Epithelial cell of proximal tubule (primary cell): ENCODE data around the gene ETFA. TPM values are rescaled to one million over a fixed set of nuclear protein-coding genes. Genes with fewer than 3 reads are reported as not detected.
A peak's percentile ranks its signal among the peaks of the same experiment; 100 is the strongest.

Source experiments
- DNase-seq: peaks from one replicate; pipeline ENCODE4 v3.0.0-alpha.2; 2011; ENCODE audit warnings: low read depth
- H3K4me3 ChIP-seq: 2 replicates; pipeline ENCODE4 v1.5.1; 2011; ENCODE audit warnings: low read depth, mild to moderate bottlenecking, low read length
- total RNA-seq: library from RNA; depleted of rRNA; stranded (reverse); fragments of >200 nt; gene quantifications from 2 replicates; pipeline ENCODE4 v1.2.3, GENCODE V29; 2015
- TF ChIP-seq, protein P1 (sequence below): conservative IDR thresholded peaks from 2 replicates; pipeline ENCODE4 v1.5.1; 2012; ENCODE audit warnings: low read depth, mild to moderate bottlenecking, low read length

ETFA gene
- total RNA-seq, 1 donor from 2014 or later, result 117 TPM

DNA sequence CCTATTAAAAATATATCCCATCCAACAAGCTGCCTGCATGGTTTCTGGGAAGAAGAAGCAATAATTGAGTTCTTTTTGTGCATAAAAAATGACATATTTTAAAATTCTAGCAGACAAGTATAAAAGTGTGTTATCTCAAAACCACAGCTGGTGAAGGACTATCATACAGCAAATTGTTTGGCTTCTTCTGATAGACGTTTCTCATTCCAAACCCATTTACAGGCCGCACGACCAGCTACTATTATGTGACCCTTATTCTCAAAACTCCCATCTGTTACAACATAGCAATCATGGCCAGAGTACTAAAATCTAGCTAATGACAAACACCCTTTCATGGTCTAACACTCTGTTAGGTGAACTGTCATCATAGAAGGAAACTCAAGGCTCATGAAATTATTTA lies 21.7 kb downstream of the ETFA start:
- H3K4me3 ChIP-seq, result no peak overlapping the region
- DNase-seq, result no peak
- TF ChIP-seq, protein P1, sequence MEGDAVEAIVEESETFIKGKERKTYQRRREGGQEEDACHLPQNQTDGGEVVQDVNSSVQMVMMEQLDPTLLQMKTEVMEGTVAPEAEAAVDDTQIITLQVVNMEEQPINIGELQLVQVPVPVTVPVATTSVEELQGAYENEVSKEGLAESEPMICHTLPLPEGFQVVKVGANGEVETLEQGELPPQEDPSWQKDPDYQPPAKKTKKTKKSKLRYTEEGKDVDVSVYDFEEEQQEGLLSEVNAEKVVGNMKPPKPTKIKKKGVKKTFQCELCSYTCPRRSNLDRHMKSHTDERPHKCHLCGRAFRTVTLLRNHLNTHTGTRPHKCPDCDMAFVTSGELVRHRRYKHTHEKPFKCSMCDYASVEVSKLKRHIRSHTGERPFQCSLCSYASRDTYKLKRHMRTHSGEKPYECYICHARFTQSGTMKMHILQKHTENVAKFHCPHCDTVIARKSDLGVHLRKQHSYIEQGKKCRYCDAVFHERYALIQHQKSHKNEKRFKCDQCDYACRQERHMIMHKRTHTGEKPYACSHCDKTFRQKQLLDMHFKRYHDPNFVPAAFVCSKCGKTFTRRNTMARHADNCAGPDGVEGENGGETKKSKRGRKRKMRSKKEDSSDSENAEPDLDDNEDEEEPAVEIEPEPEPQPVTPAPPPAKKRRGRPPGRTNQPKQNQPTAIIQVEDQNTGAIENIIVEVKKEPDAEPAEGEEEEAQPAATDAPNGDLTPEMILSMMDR, result no peak

DNA sequence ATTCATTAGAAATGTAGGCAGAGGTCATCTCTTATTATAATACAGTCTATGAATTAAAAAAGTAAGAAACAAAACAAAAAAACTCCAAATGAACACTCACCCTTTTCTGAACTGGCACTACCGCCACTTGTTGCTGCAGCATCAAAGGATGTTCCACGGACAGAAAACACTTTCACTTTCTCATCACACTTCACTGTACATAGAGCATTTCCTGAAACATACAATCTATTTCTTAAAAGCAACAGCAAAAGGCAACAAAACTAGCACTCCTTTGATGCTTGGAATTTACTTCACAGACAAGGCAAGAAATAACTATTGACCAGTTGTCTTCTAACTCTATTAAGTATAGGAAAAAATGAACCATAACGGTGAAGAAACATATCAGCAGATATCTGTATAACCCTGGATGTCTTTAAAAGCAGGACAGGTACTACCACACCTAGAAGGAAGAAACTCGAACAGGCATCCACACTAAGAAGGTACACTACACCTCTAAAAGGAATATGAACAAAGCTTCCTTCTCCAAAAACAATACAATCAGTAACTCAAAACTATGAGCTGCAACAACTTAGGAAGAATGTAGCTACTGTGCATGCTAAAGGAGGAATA lies 24.9 kb downstream of the ETFA start:
- DNase-seq, result no peak
- H3K4me3 ChIP-seq, result no peak overlapping the region
- TF ChIP-seq, protein P1, result no peak

DNA sequence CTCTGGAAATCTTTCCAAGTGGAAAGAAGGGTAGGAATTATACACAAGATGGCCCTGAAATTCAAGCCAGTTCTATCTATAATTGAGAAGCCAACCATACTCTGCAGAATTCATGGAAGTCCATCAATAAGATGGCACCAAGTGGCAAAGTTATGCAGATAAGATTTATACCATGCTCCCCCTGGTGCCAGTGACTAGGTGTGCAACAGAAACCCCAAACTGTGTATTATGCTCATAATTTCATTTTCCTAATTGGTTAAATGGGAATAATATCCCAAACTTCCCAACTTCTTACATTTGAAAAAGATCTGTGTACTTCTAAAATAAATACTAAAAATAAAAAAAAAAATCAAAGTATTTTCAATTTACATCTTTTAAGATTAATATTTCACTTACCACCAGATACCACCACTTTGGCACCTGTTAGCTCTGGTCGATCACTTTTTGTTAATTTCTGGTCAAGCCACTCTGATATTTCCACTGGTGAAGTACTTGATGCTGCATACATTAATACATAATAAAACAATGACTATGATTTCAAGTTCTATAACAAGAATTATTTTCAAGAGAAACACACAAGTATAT lies 25.9 kb downstream of the ETFA start:
- DNase-seq, result no peak
- TF ChIP-seq, protein P1, result peak; percentile 69
- no peak overlapping the region for H3K4me3 ChIP-seq

DNA sequence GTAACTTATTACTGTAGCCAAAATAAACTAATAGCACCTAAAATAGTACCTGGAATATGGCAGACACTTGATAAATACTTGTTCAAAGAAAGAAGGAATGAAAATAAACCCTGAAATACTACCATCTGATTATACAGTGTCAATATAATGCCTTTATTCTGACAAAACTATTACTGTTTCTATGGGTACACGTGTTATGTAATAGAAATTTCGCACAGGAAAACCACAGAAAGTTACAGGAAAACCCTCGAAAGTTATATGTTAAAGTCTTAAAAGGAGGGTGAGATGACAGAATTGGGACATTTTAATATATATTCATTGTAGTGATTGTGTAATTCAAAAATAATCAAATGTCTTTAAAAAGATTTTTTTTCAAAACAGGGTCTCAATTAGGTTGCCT lies 28.8 kb downstream of the ETFA start:
- no peak overlapping the region for H3K4me3 ChIP-seq
- DNase-seq, result no peak
- TF ChIP-seq, protein P1, result no peak

DNA sequence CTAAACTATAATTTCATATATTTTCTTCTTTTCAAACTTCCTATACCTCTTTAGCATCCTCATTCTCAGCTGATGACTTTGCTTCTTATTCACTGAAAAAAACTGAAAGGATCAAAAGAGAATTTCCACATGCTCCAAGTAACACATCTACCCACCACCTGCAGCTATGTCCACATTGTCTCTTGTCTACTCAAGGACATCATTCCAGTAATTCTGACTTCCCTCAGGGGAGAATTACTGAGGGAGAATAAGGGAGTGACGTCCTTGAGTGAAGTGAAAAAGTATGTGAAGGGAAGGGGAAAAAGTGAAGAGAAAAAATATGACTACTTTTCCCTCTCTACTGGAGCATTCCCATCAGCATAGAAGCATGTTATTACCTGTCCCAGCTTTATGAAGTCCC lies 32.6 kb downstream of the ETFA start:
- no peak overlapping the region for H3K4me3 ChIP-seq
- DNase-seq, result no peak
- TF ChIP-seq, protein P1, result no peak

DNA sequence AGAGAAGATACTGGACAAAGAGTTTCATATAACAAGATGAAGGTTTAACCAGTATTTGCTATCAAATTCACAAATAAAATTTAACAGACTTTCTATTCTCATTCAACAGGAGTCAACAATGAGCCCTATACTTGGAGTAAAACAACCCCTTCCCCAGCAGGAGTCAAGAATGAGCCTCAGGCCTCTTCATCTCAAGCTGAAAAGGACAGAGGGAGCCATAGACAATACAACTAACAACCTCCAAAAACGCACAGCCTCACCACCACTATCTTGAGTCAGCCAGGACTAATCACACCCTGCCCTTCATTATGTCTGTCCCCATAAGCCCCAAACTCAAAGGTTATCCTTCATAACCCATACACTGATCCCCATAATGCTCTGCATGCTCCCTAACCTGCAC lies 36.4 kb downstream of the ETFA start:
- TF ChIP-seq, protein P1, result no peak
- H3K4me3 ChIP-seq, result no peak overlapping the region
- no peak for DNase-seq

DNA sequence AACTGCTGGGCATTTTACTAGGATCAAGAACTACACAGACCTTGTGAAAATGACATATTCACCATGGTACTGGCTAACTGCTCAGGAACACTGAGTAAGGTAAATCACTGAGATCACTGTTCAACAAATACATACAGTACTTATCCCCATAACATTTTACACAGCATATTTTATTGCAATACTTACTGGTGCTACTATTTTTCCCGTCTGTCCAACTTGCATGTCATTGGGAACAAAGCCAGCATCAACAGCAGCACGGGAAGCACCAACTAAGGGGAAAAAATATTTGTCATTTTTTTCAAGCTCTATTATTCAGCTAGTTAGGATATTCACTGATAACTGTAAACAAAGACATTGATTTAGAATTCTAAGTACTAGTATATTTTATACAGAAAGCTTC lies 37.0 kb downstream of the ETFA start:
- no peak for DNase-seq
- TF ChIP-seq, protein P1, result no peak
- no peak overlapping the region for H3K4me3 ChIP-seq
